Kidney capillary endothelial cell (primary cell): Measurements from ENCODE around the gene BRINP3.

Source experiments
- DNase-seq: peaks from one replicate; pipeline ENCODE4 v3.0.0-alpha.2; 2018; ENCODE audit warnings: low spot score

Gene BRINP3

DNA sequence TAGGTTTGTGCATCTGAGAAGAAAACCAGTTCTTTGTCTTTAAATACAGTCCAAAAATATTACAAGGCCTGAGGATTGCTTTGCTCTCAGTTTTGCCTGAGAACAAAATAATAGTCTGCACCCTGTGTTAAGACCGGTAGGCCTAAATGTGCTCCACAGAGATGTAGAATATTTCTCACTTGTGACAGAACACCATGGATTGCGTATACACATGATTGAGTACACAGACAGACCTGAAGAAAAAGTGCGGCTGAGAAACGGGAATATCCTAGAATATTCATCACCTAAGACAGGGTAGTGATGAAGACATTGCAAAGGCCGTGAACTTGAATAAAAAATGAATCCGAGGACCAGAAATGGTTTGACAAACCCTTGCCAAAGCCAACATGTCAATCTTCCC, 155.4 kb downstream of the BRINP3 start:
- no peak for DNase-seq

DNA sequence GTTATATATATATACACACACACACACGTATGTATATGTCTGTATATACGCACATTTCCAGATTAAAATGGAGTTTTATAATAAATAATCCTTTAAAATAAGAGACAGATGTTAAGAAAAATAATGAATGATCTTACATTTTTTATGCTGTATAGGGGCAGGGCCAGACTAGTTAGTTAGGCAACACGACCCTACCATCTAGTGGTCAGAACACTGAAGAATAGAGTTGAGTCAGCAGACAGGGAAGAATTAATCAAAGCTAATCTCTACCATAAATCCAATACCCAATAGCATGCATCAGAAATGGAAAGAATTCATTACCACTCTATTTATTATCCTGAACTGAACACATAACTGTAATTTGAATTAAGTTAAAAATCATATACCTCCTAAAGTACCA, 156.7 kb downstream of the BRINP3 start:
- no peak for DNase-seq

DNA sequence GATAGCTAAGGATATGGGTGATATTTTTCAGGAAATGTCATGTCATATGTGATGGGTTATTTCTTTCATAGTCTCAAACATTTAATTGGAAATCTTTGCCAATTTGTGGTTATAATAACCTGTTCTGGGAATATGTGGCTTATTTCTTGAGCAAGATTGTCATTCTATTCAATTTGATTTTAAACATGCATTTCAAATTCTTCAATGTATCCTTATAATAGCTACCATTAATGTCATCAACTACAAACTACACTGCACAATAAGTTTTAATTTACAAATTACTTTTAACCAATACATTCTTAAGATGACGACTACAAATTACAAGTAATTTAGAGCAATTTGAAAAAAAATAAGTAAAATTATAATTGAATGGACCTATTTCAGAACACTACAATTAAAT, 164.9 kb downstream of the BRINP3 start:
- DNase-seq, result no peak

GRCh38 chr1:190303501-190303900, 174.2 kb downstream of the BRINP3 start:
- DNase-seq, result no peak

GRCh38 chr1:190296453-190296852, 181.2 kb downstream of the BRINP3 start:
- no peak for DNase-seq

DNA sequence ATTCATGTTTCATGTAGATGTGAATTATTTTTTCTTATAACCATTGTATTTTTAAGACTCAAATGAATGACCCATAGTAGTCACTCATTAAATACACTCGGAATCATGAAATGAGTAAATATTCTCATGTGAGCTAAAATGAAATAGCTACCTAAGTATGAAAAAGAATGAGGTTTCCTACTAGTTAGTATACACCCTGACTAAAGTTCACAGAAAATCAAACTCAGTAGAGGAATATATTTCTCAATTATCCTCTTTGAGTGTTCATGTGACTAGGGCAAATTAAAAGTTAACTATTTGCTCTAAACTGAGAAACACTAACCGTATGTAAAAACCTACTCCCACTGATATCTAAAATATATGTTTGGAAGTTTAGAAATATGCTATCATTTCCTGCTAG, 187.8 kb downstream of the BRINP3 start:
- DNase-seq, result no peak

DNA sequence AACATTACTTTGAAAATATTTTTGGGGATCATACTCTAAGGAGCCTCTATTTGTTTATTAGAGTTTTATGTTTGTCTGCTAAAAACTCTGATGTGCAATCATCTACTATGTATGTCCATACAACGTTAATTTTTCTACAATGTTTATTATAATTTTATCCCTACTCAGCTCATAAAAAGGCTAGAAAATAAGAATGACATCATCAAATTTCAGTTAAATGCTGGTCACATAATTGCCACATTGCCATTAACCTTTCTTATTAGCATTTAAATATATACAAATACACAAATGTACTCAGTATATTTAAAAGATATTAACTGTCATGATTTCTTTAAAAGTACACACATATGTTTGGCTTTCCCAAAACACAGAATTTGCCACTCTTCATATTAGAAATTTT, 191.6 kb downstream of the BRINP3 start:
- DNase-seq, result no peak

GRCh38 chr1:190277107-190277506, 200.6 kb downstream of the BRINP3 start:
- no peak for DNase-seq

DNA sequence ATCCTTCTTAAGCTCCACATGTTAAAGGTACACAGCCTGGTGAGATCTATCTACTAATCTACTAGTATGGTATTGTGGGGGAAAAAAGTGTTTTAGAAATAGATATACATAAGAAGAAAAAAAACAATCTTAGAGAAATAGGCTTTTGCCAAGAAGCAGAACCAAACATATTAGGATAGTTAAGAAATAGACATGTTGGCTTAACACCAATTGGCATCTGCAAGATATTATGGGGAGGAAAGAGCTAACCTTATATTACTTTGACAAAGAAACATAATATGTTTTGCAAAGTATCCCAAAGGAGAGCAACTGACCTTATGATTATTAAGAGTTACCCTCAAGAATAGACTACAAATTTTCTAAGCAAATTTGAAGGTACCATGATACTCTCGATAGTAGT, 202.9 kb downstream of the BRINP3 start:
- no peak for DNase-seq

GRCh38 chr1:190273161-190273560, 204.5 kb downstream of the BRINP3 start:
- no peak for DNase-seq

DNA sequence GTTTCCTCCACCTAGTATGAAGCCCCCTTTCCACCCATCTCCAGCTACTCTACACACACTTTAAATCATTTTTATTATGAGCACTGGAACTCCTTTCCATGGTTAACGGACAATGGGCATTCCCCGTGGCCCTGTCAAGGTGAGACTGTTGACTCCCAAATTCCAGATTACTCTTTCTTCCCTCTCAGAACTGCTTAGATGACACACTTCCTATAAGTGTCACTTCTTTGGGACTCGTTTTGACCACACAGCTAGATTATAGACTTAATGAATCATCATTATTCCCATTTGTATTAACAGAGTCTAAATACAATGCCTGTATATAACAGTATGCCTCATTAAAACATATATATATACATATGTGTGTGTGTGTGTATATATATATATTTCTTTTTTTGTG, 215.1 kb downstream of the BRINP3 start:
- no peak for DNase-seq

- no peak for DNase-seq
Measured at GRCh38 chr1:190259424-190259823, 218.2 kb downstream of the BRINP3 start.

GRCh38 chr1:190258003-190258402, 219.7 kb downstream of the BRINP3 start:
- no peak for DNase-seq

DNA sequence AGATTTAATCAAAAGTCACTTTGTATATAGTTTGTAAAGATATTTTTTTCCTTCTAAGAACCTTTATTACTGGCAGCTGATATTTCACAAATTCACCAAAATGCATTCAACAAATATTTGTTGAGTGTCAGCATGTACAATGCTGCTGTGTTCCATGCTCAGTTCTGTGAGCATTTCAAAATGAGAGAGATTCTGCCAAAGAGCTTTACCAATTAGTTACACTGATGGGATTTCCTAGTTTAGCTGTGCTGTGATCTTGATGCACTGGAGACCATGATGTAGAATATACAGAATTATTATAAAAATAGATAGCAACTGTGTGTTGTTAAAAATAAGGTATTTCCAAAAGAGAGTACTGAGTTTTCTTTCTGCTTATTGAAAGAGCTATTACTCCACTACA, 225.6 kb downstream of the BRINP3 start:
- DNase-seq, result no peak

GRCh38 chr1:190250368-190250767, 227.3 kb downstream of the BRINP3 start:
- no peak for DNase-seq

- DNase-seq, result no peak
Measured at GRCh38 chr1:190244406-190244805, 233.3 kb downstream of the BRINP3 start.

- no peak for DNase-seq
Measured at GRCh38 chr1:190243056-190243455, 234.6 kb downstream of the BRINP3 start.

DNA sequence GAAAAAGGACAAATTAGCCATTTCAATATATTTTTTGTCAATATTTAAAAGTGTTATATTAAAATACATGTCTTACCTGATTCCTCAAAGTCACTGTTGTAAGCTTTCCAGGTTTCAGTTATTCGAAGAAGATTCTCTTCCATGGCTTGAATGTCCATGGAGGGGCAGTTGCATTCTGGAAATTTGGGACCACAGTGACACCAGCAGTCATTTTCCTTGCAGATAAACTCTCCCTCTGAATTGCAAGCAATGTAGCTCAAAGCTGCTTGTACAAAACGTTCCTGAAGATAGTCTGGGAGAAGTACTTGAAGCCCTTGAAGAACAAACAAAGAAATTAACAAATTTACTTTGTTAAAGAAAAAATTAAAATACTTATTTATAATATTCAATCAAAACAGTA, 251.7 kb downstream of the BRINP3 start:
- DNase-seq, result no peak

DNA sequence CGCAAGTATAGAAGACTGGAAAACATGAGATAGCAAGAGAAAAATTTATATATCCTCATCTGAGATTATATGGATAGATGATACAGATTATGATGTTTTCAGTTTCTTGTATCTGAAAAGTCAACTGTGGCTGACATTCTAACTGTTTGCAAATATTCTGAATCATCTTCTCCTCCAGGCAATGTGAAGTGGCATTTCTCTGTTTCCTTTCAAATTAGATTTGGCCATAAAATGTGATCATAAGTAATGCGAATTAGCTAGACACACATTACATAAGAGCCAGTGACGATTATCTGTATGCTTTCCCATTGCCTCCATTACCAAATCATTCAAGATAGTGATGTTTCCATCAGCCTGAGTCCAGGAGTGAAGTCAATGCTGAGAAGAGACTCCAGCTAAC, 265.2 kb downstream of the BRINP3 start:
- no peak for DNase-seq

DNA sequence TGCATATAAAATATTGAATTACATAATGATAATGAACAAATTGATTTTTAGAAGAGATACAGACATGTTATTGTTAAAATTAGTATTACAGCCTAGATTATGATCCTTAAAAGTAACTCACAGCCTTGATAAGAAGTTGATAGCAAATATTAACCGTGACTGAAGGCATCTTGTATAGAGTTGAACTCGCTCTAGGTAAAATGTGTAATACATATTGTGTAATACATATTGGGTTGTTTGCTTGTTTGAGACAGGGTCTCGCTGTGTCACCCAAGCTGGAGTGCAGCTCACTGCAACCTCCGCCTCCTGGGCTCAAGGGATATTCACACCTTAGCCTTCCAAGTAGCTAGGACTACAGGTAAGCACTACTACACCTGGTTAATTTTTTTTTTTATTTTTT, 269.9 kb downstream of the BRINP3 start:
- no peak for DNase-seq

DNA sequence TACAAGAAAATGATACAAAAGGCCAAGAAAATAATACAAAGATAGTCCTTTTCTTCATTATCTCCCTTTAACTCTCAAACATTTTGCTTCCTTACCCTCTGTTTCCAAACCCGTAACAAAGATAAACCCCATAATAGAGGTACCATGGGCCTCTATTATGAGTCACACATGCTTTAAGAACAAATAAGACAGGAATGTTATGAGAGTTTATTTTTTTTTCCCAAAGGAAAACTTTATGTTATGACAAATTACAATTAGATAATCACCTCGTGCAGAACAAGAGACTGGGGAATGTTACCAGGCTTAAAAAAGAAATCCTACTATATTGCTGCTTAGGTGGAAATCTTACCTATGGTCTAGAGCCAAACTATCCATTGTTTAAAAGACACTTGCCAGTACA, 272.0 kb downstream of the BRINP3 start:
- DNase-seq, result no peak

GRCh38 chr1:190196020-190196419, 281.6 kb downstream of the BRINP3 start:
- DNase-seq, result no peak

GRCh38 chr1:190193508-190194115, 284.1 kb downstream of the BRINP3 start:
- no peak for DNase-seq

DNA sequence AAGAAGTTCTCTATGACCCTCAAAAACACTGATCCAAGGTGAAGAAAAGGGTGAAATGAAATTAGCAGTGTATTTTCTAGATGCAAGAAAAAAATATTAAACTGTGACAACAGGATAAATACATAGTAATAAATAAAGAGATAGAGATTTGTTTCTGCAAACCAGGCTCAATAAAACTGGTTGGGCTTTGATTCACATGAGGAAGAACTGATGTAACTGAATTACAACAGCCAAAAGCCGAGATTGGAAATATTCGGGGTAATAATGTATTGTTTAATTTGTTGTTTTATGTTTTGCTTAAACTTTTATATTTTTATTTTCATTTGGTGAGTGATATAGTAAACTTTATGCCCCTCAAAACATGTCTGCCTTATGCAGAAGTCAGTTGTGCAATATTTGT, 285.0 kb downstream of the BRINP3 start:
- no peak for DNase-seq

DNA sequence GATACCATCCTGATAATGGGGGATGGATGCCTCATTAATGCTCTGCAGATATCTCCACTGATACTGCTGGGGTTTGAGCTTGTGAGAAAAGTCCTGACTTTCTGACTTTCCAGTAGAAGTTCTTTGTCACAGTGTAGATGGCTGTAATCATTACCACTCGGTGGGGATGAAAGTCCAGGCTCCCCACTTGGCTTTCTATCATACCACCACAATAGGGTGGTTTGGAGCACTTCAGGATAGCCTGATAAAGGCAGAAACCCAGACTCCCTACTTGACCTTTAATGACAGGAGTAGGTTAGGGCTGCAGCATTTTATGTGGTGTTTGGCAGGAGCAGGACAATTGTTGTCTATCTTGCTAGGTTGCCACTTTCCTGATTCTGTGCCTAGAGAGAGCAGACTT, 294.1 kb downstream of the BRINP3 start:
- DNase-seq, result no peak
